GM21360 (cell line): ENCODE results near the gene TNIP2.
A peak's percentile ranks its signal among the peaks of the same experiment; 100 is the strongest.
"Not testable (repeated sequence)": the region's sequence is repeated elsewhere in the genome, so short reads cannot be mapped to it uniquely, and the experiment has no call there.

Experiments
- ATAC-seq: cut with Tn5 transposase; IDR thresholded peaks from one replicate; pipeline ENCODE4 v1.9.1; 2021; ENCODE audit warnings: mild to moderate bottlenecking, moderate library complexity; ENCODE audit not compliant: unreplicated experiment

Gene TNIP2

DNA sequence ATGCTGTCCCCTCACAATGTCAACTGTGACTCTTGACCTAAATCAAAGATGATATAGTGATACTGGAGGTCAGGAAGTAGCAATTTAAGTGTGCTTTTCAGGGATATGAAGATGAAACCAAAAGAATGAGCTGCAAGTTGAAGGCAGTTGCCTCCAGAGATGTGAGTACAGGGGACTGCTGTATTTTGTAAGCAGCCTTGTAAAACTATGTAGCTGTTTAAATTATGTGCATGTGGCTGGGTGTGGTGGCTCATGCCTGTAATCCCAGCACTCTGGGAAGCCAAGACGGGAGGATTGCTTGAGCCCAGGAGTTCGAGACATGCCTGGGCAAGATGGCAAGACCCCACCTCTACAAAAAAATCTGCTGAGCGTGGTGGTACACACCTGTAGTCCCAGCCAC is 15.1 kb upstream of the TNIP2 start:
- ATAC-seq, result no peak

DNA sequence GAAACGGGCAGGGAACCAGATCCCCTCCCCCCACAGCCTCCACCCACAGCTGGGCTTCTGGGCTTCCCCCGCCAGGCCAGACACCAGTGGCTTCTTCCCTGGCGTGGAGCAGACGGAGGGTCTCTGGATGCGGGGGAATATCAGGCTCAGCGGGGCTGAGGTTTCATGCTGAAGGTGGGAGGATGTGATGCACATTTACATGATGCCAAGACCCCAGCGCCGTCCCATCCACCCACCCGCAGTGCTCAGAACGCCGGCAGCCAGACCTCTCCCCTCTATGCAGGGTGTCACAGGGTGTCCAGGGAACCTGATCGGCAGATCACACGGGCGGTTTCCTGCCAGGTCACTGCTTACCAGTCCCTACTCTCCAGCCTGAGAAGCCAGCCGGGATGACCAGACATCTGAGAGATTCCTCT is 12.8 kb upstream of the TNIP2 start:
- no peak for ATAC-seq

DNA sequence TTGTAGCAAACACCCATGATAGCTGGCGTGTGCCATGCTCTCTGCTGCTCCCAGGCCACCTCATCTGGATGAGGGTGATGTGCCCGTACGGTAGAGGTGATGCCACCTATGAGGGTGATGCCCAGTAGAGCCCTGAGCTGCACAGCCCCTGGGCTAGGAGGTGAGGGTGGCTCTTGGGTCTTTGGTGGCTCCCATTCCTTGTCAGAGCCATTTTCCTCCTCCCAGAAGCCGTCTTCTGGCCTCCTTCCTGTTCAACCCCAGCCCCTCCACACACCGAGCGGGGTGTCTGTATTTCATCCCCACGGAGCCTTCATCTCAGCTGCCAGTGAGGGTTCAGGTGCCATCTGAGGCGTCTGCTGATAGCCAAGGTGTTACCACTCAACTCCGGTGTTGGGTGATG is 12.0 kb upstream of the TNIP2 start:
- ATAC-seq, result no peak

- ATAC-seq, result no peak
Measured at GRCh38 chr4:2767705-2768074, 11.6 kb upstream of the TNIP2 start.

DNA sequence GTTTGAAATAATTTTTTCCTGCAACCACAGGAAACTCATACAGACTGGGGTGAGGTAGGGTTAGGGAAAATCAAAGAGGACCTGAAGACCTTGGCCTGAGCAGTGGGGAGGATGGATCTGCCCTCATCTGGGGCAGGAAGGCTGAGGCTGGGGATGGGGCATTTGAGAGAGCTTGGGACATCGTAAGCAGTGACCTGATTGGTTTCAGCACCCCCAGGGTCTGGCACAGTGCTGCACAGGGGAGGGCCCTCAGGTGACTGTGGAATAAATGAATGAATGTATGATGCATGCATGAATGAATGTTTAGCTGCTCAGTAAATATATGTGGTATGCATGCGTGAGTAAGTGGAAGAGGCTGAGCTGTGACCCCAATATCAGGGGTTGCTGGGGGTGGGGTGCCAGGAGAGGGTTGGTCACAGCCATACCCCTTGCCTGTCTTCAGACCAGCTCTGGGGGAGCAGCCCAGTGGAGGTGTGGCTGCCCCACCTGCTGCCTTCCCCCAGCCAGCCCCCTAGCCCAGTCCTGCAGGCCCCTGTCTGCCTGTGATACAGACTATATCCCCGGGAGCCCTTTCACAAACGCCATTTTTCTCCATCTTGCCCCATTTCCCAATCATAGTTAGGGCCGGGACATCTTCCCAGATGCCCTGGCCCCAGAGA is 11.0 kb upstream of the TNIP2 start:
- no peak for ATAC-seq

DNA sequence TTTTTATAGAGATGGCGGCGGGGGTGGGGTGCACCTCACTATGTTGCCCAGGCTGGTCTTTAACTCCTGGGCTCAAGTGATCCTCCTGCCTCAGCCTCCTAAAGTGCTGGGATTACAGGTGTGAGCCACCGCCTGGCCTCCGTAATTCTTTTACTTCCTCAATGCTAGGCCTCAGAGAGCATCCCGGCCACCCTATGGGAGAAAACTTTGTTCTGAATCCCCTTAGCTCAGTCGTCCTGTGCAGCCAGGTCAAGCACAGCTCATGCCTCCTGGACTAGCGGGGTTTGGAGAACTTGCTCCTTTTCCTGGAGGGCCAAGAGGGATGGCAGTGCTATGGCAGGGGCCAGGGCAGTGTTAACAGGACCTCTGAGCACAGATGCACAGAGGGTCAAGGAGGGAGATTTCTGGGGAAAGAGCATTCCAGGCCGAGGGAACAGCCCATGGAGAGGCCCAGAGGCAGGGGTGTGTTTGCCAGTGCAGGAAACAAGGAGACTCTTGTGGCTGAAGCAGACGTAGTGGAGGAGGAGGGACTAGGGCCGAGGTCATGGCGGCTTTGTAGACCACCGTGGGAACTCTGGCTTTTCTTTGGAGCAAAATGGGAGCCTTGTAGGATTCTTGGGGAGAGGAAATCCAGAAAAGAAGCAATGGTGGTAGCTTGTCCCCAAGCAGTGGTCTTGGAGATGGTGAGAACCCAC is 9.8 kb upstream of the TNIP2 start:
- ATAC-seq, result no peak

- no peak for ATAC-seq
Measured at GRCh38 chr4:2763511-2763967, 7.4 kb upstream of the TNIP2 start.

GRCh38 chr4:2762486-2763370 is 6.6 kb upstream of the TNIP2 start:
- not testable (repeated sequence) for ATAC-seq

DNA sequence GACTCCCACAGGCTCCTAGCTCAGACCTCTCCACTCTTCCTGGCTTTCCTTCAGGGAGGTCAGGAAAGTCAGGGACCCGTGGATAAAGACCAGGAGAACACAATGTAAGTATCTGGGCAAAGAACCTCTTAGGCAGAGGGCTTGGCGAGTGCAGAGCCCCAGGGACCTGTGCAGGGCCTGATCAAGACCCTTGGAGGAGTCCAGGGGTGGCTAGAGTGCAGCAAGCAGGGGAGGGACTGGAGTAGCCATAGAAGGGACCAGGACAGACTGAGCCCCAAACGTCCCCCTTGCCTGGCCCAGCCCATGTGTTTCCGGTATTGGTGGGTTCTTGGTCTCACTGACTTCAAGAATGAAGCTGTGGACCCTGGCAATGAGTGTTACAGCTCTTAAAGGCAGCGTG is 5.9 kb upstream of the TNIP2 start:
- ATAC-seq, result no peak

GRCh38 chr4:2761035-2761923 is 5.1 kb upstream of the TNIP2 start:
- ATAC-seq, result no peak

DNA sequence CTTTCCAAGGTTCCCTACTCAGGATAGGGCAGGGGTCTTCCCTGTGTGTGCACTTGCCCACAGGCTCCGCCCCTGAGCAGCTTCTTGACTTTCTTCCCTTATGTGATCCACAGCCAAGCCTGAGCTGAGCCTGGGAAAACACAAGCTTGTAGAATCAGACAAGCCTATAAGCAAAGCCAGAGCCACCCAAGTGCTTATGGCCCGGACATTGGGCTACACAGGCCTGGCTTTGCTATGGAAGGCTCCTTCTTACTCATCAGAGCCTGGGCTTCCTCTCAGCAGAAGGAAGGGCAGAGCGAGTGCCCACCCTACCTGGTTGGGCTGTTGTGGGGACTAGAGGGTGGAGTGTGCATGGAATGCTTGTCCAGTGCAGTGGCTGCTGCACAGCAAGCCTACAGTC is 1.3 kb upstream of the TNIP2 start:
- ATAC-seq, result no peak

DNA sequence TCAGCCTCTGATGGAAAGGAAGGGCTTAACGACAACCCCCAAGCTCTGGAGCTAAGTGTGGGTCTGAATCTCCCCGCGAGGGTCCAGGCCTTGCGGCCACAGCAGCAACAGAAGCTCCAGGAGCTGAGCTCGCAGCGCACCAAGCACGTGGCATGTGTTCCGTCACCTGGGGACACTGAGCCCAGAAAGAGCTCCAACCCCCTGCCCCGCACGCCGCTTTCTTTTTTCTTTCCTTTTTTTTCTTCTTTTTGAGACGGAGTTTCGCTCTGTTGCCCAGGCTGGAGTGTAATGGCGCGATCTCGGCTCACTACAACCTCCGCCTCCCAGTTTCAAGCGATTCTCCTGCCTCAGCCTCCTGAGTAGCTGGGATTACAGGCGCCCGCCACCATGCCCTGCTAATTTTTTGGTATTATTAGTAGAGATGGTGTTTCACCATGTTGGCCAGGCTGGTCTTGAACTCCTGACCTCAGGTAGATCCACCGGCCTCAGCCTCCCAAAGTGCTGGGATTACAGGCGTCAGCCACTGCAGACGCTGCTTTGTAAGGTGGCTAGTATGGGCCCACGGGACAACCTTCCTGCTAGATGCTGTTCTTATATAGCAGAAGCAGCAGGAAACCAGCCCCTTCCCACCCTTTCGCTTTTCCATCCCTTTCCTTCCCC is 685 bp upstream of the TNIP2 start:
- peak; percentile 12 for ATAC-seq

- ATAC-seq, result no peak
Measured at GRCh38 chr4:2754848-2755819, 1.0 kb downstream of the TNIP2 start.

- ATAC-seq, result no peak
Measured at GRCh38 chr4:2753436-2753835, 2.7 kb downstream of the TNIP2 start.

GRCh38 chr4:2750719-2751605 is 5.2 kb downstream of the TNIP2 start:
- ATAC-seq, result no peak

DNA sequence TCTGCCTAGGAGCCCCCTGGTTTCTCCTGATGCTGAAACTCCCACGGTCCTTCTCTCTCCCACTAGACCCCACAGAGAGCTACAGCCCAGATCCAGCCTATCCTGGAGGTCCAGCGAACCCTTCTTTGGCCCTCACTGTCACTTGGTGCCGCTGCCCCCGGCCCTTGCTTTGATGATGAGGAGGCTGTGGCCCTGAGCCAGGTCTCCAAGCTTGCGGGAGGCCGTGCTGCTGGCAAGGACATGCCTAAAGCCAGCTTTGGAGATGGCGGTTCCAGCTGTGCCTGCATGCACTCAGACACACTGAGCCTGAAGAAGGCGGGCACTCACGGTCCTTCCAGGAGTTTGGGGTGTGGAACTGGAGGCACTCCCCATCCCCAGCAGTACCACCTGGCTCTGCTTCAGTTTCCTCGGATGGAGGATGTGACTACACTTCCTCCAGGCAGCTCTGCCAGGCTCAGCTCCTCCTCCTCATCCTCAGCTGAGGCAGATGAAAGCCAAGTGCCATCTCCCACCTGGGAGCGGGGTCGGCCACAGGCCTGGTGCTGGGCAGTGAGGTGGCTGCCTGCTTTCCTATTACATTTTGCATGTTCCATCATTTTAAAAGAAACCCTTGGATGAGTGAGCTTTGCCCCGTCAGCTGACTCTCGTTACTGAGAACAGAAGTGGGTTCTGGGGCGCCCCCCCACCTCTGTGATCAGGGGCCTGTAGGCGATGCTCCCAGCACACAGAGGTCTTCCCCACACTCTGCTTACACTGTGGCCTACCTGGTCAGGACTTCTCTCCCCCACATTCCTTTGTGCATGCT is 9.0 kb downstream of the TNIP2 start:
- ATAC-seq, result no peak
